Activated T-cell treated with anti-CD3 and anti-CD28 coated beads for 24 hours (primary cell): ENCODE results near the gene SLC46A3.

Experiments
- DNase-seq: peaks from one replicate; pipeline ENCODE4 v3.0.0-alpha.2; 2020; ENCODE audit warnings: low read depth

SLC46A3 gene

GRCh38 chr13:28680541-28680940, 38.2 kb downstream of the SLC46A3 start:
- no peak for DNase-seq

- DNase-seq, result no peak
Observed at GRCh38 chr13:28679628-28680027, 39.1 kb downstream of the SLC46A3 start.

- no peak for DNase-seq
Observed at GRCh38 chr13:28678809-28679208, 40.0 kb downstream of the SLC46A3 start.

GRCh38 chr13:28671126-28671792, 47.5 kb downstream of the SLC46A3 start:
- DNase-seq, result no peak

GRCh38 chr13:28666897-28667488, 51.8 kb downstream of the SLC46A3 start:
- no peak for DNase-seq

GRCh38 chr13:28659621-28659970, 59.2 kb downstream of the SLC46A3 start:
- peak; percentile 15 for DNase-seq

- DNase-seq, result peak; percentile 91
Observed at GRCh38 chr13:28658796-28659620, 59.8 kb downstream of the SLC46A3 start, which contains the start of gene POMP. POMP (plus strand) TSS chr13:28659130; CDS start chr13:28659185, 55 bp downstream.

GRCh38 chr13:28658539-28658795, 60.3 kb downstream of the SLC46A3 start:
- no peak for DNase-seq

GRCh38 chr13:28657784-28658538, 60.8 kb downstream of the SLC46A3 start:
- DNase-seq, result no peak

GRCh38 chr13:28655561-28655960, 63.2 kb downstream of the SLC46A3 start:
- DNase-seq, result no peak

- no peak for DNase-seq
Observed at GRCh38 chr13:28654276-28654675, 64.5 kb downstream of the SLC46A3 start.

- no peak for DNase-seq
Observed at GRCh38 chr13:28653111-28653510, 65.7 kb downstream of the SLC46A3 start.

- no peak for DNase-seq
Observed at GRCh38 chr13:28651810-28652401, 66.9 kb downstream of the SLC46A3 start.

GRCh38 chr13:28650284-28650683, 68.5 kb downstream of the SLC46A3 start:
- DNase-seq, result no peak
